Gastrocnemius medialis (tissue), 4 donors: ENCODE results near the gene EIF2A.

ENCODE experiments used
- POLR2A ChIP-seq, 2 donors: fragments of 450-650 bp; IDR thresholded peaks; one replicate each; pipeline ENCODE4 v1.6.1; 2017; ENCODE audit warnings: antibody characterized with exemption in 2 of 2, mild to moderate bottlenecking in 2 of 2, moderate library complexity in 2 of 2
- TF ChIP-seq, protein P1 (sequence below), 5 experiments: fragments of 450-650 bp in 3 of 5; fragments of 200-600 bp in 2 of 5; sonication (generic) in 2 of 5; IDR thresholded peaks in 4 of 5; conservative IDR thresholded peaks in 1 of 5; 1 replicate in 4 of 5; 2 replicates in 1 of 5; pipeline ENCODE4 v1.5.1; 2016 to 2019; ENCODE audit warnings: antibody characterized with exemption in 5 of 5, mild to moderate bottlenecking in 3 of 5, moderate library complexity in 3 of 5

DNA sequence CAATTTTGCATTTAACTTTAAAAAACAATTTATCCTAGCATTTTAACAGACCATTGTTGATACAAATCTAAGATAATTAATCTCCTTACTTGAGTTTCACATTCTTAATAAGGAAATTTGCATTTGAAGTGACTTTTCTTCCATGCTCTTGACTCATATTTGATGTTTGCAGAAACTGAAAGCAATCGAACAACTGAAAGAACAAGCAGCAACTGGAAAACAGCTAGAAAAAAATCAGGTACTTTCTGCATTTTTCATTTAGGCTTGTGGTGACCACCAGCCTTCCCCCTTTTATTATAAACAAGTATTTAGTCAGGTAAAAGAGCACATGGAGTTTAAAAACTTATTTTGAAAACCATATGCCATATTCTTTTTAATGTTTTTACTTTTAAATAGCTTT is 36.4 kb downstream of the EIF2A start:
- TF ChIP-seq, protein P1, sequence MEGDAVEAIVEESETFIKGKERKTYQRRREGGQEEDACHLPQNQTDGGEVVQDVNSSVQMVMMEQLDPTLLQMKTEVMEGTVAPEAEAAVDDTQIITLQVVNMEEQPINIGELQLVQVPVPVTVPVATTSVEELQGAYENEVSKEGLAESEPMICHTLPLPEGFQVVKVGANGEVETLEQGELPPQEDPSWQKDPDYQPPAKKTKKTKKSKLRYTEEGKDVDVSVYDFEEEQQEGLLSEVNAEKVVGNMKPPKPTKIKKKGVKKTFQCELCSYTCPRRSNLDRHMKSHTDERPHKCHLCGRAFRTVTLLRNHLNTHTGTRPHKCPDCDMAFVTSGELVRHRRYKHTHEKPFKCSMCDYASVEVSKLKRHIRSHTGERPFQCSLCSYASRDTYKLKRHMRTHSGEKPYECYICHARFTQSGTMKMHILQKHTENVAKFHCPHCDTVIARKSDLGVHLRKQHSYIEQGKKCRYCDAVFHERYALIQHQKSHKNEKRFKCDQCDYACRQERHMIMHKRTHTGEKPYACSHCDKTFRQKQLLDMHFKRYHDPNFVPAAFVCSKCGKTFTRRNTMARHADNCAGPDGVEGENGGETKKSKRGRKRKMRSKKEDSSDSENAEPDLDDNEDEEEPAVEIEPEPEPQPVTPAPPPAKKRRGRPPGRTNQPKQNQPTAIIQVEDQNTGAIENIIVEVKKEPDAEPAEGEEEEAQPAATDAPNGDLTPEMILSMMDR (IDR thresholded peaks at IDR 0.05 in 4 of 5, conservative IDR thresholded peaks at IDR 0.05 in 1 of 5): no peak
- no peak for TF ChIP-seq POLR2A (IDR thresholded peaks at IDR 0.05)
